Kidney (tissue), 14 donors: ENCODE measurements around the gene RAPGEF6. TPM values are rescaled to one million over a fixed set of nuclear protein-coding genes. Genes with fewer than 3 reads are reported as not detected.
"Not testable (repeated sequence)": the region's sequence is repeated elsewhere in the genome, so short reads cannot be mapped to it uniquely, and the experiment has no call there.

ENCODE experiments used
- DNase-seq, 5 donors: peaks; one replicate each; pipeline ENCODE4 v3.0.0-alpha.2; 2013 to 2020
- FAIRE-seq: peaks from 2 replicates; lab custom pipeline; 2012; peaks lifted over from hg19 to GRCh38; lab: Jason Lieb, UNC
- H3K27ac ChIP-seq, 2 donors: one replicate each; pipeline ENCODE4 v1.7.0; 2013; ENCODE audit warnings: low read depth in 2 of 2, low read length in 2 of 2, inconsistent platforms in 1 of 2
- H3K27me3 ChIP-seq: one replicate; pipeline ENCODE4 v1.7.1; 2013; ENCODE audit warnings: low read length, inconsistent platforms; ENCODE audit not compliant: control insufficient read depth, insufficient read depth
- H3K36me3 ChIP-seq, 3 donors: one replicate each; pipeline versions ENCODE4 v1.7.0 to v1.7.1; 2013; ENCODE audit warnings: low read length in 3 of 3, control low read depth in 1 of 3, inconsistent platforms in 1 of 3; ENCODE audit not compliant: insufficient read depth in 3 of 3, control insufficient read depth in 2 of 3
- H3K4me1 ChIP-seq, 3 donors: one replicate each; pipeline versions ENCODE4 v1.7.0 to v1.7.1; 2013; ENCODE audit warnings: low read length in 3 of 3, inconsistent platforms in 1 of 3, low read depth in 1 of 3; ENCODE audit not compliant: control insufficient read depth in 2 of 3, insufficient read depth in 2 of 3
- H3K4me3 ChIP-seq, 3 donors: one replicate each; pipeline versions ENCODE4 v1.7.0 to v1.8.1; 2013; ENCODE audit warnings: low read length in 3 of 3, control low read depth in 1 of 3, inconsistent platforms in 1 of 3
- H3K9ac ChIP-seq, 3 donors: one replicate each; pipeline versions ENCODE4 v1.7.0 to v1.7.1; 2013; ENCODE audit warnings: low read length in 3 of 3, control low read depth in 1 of 3, inconsistent platforms in 1 of 3
- H3K9me3 ChIP-seq, 3 donors: one replicate each; pipeline versions ENCODE4 v1.7.0 to v1.7.1; 2013; ENCODE audit warnings: low read length in 3 of 3, control low read depth in 1 of 3, inconsistent platforms in 1 of 3; ENCODE audit not compliant: control insufficient read depth in 2 of 3, insufficient read depth in 1 of 3
- intact Hi-C: fragments of 100-400 bp; cut with DNase I; formaldehyde crosslinking; loops from one replicate; pipeline ENCODE4 v1.11.1; 2022
- polyA plus RNA-seq: library from polyadenylated mRNA; stranded (reverse); fragments of 350-450 nt; fragmentation: Illumina TruSeq; extraction: RNeasy Lipid Tissue Mini Kit (QIAGEN cat#74804); gene quantifications from one replicate; pipeline ENCODE4 v1.2.3, GENCODE V29; 2014; ENCODE audit warnings: low read depth, low replicate concordance; ENCODE audit not compliant: insufficient read depth
- total RNA-seq: library from RNA; stranded (reverse); fragmentation: NEBNext Ultra II Directional; extraction: Animal tissue kit (Norgen Biotek cat#: 25700); gene quantifications from one replicate; pipeline ENCODE4 v1.2.1, GENCODE V29; 2021
- TF ChIP-seq, protein P1 (sequence below): IDR thresholded peaks from 3 replicates; pipeline ENCODE4 v1.5.1; 2012; ENCODE audit warnings: mild to moderate bottlenecking, moderate library complexity, borderline replicate concordance; ENCODE audit not compliant: insufficient read depth; ENCODE audit errors: extremely low read depth
- donor health status: control.
- donor health status: control.
- donor health status: control.
- donor health status: control.
- donor health status: control.
- donor health status: DM: yes; HTN: yes; CAD: no.
- donor health status: Normal renal cell carcinoma (clear cell type).

Gene RAPGEF6
- total and polyA plus RNA-seq, 2 donors from 2014 or later: 1.8 to 28.6 TPM

DNA sequence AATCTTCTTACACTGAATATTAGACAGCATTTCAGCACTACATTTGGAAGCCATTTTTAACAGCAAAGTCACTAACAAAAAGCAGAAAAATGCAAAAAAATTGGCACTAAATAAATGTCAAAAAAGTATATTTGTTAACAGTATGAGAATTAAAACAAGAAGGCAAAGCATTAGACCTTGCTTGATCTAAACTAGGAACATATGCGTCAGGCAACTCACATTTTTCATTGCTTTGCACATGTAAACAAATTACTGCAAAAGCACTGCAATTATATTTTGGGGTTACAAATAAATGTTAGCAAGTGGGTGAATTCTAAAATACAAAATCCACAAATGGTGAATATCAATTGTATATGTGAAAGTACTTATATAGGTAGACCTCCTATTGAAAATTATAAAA is 49.0 kb upstream of the RAPGEF6 start:
- H3K9ac ChIP-seq: no peak overlapping the region
- H3K36me3 ChIP-seq: peaks cover 0 to 5% (median 2%) of the 10 kb centered on the region in 3 donors
- intact Hi-C loops: no loop called here
- DNase-seq (no peak), FAIRE-seq (no peak)
- H3K4me1 ChIP-seq: no peaks in the 10 kb centered on the region
- H3K4me3 ChIP-seq: no peak overlapping the region
- TF ChIP-seq, protein P1, sequence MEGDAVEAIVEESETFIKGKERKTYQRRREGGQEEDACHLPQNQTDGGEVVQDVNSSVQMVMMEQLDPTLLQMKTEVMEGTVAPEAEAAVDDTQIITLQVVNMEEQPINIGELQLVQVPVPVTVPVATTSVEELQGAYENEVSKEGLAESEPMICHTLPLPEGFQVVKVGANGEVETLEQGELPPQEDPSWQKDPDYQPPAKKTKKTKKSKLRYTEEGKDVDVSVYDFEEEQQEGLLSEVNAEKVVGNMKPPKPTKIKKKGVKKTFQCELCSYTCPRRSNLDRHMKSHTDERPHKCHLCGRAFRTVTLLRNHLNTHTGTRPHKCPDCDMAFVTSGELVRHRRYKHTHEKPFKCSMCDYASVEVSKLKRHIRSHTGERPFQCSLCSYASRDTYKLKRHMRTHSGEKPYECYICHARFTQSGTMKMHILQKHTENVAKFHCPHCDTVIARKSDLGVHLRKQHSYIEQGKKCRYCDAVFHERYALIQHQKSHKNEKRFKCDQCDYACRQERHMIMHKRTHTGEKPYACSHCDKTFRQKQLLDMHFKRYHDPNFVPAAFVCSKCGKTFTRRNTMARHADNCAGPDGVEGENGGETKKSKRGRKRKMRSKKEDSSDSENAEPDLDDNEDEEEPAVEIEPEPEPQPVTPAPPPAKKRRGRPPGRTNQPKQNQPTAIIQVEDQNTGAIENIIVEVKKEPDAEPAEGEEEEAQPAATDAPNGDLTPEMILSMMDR: no peak
- no peaks in the 10 kb centered on the region for H3K27me3 ChIP-seq
- H3K9me3 ChIP-seq: no peaks in the 10 kb centered on the region
- H3K27ac ChIP-seq: no peak overlapping the region

DNA sequence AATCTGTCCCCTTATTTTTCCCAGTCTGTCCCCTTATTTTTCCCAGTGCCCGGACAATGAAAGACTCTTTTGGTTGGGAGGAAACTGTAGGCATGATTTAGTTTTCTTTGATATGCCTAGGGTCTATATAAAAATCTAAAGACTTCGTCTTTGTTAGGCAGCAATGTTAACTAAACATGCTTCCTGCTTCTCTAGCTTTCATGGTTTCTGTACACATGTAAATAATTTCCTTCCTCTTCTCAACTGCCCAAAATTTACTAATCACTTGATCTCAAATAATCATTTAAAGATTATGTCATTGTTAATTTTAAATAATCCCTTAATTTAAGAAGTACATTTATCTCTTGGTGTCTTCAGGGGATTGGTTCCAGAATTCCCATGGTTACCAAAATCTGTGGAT is 47.8 kb upstream of the RAPGEF6 start:
- H3K9ac ChIP-seq: no peak overlapping the region
- intact Hi-C loops: no loop called here
- FAIRE-seq: no peak
- H3K27me3 ChIP-seq: no peaks in the 10 kb centered on the region
- TF ChIP-seq, protein P1: no peak
- no peak for DNase-seq
- H3K36me3 ChIP-seq: peaks cover 2 to 5% (median 2%) of the 10 kb centered on the region in 3 donors
- no peak overlapping the region for H3K4me3 ChIP-seq
- no peaks in the 10 kb centered on the region for H3K4me1 ChIP-seq
- H3K27ac ChIP-seq: no peak overlapping the region
- H3K9me3 ChIP-seq: no peaks in the 10 kb centered on the region

DNA sequence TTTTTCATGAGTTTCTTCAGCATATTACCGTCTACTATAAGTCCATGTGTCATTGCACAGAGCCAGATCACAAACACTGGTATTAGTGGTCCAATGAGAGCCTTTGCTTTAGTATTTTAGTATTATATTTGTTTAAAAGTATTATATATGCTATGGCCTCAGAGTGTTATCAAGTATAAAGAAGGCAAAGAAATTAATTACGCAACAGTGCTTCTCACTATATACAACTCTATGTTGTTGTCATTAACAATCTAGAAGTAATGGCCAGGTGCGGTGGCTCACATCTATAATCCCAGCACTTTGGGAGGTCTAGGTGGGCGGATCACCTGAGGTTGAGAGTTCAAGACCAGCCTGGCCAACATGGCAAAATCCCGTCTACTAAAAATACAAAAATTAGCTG is 47.1 kb upstream of the RAPGEF6 start:
- intact Hi-C loops: no loop called here
- Histone ChIP-seq H3K27ac (no peak overlapping the region), H3K4me1 (no peaks in the 10 kb centered on the region), H3K27me3 (no peaks in the 10 kb centered on the region), H3K9me3 (no peaks in the 10 kb centered on the region), H3K4me3 (no peak overlapping the region), H3K9ac (no peak overlapping the region), H3K36me3 (peaks cover 2 to 8% (median 8%) of the 10 kb centered on the region in 3 donors)
- DNase-seq: no peak
- TF ChIP-seq, protein P1: no peak
- FAIRE-seq: no peak

DNA sequence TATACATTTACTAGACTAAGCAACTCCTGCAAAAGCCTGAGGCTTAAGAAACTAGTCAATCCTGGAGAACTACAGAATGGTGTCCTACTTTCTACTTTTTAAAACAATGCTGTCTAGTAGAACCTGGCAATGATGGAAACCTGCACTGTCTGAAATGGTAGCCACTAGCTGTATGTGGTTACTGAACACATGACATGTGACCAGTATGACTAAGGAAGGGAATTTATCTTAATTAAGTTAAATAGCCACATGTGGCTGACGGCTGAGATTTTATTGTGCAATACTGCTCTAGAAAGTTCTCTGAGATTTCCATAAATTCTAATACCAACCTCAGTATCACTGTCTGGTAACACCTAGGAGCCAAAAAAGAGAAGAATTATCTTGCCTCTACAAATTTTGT is 44.9 kb upstream of the RAPGEF6 start:
- Histone ChIP-seq H3K4me3 (no peak overlapping the region), H3K4me1 (no peaks in the 10 kb centered on the region), H3K27me3 (no peaks in the 10 kb centered on the region), H3K27ac (no peak overlapping the region), H3K9me3 (no peaks in the 10 kb centered on the region), H3K36me3 (peaks cover 2 to 17% (median 16%) of the 10 kb centered on the region in 3 donors), H3K9ac (no peak overlapping the region)
- TF ChIP-seq, protein P1: no peak
- no peak for FAIRE-seq
- intact Hi-C loops: no loop called here
- no peak for DNase-seq

DNA sequence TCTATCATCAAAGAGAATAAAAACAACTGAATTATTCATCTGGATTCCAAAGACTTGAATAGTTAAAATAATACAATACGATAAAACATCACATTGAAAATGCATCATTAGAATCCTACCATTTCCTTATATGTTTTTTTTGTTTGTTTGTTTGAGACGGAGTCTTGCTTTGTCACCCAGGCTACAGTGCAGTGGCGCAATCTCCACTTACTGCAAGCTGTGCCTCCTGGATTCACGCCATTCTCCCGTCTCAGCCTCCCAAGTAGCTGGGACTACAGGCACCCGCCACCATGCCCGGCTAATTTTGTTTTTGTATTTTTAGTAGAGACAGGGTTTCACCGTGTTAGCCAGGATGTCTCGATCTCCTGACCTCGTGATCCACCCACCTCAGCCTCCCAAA is 43.2 kb upstream of the RAPGEF6 start:
- intact Hi-C loops, H3K27ac ChIP-seq, FAIRE-seq, H3K9ac ChIP-seq, H3K4me1 ChIP-seq, H3K9me3 ChIP-seq, H3K4me3 ChIP-seq, H3K27me3 ChIP-seq, DNase-seq: not testable (repeated sequence)
- peaks cover 2 to 17% (median 16%) of the 10 kb centered on the region in 3 donors for H3K36me3 ChIP-seq
